HEK293T (cell line): ENCODE measurements around the gene TAPBP.
A peak's percentile ranks its signal among the peaks of the same experiment; 100 is the strongest.

Experiments used
- FOXK2 ChIP-seq: fragments of 450-650 bp; IDR thresholded peaks from 2 replicates; pipeline ENCODE4 v1.6.1; 2016; ENCODE audit warnings: mild to moderate bottlenecking
- FOXM1 ChIP-seq: fragments of 450-650 bp; IDR thresholded peaks from 2 replicates; pipeline ENCODE4 v1.6.1; 2017; ENCODE audit warnings: mild to moderate bottlenecking, borderline replicate concordance
- L3MBTL2 ChIP-seq: fragments of 450-650 bp; conservative IDR thresholded peaks from 2 replicates; pipeline ENCODE4 v1.6.1; 2016; ENCODE audit warnings: mild to moderate bottlenecking
- LEF1 ChIP-seq: fragments of 450-650 bp; IDR thresholded peaks from 2 replicates; pipeline ENCODE4 v1.6.1; 2017; ENCODE audit warnings: mild to moderate bottlenecking, borderline replicate concordance
- SP1 ChIP-seq: fragments of 450-650 bp; IDR thresholded peaks from 2 replicates; pipeline ENCODE4 v1.6.1; 2017

GRCh38 chr6:33299237-33299944 is 14.5 kb downstream of the TAPBP start:
- TF ChIP-seq FOXM1, result 0 out of 2 replicates have a peak, but pooled peaks have one; percentile 43
- no peak for TF ChIP-seq LEF1
- TF ChIP-seq FOXK2, result no peak
- peak; percentile 11 for TF ChIP-seq L3MBTL2
- TF ChIP-seq SP1, result no peak
